ENCODE results near the gene MYO1D. TPM values are rescaled to one million over a fixed set of nuclear protein-coding genes. Genes with fewer than 3 reads are reported as not detected.

MYO1D gene
- total RNA-seq, 2 experiments from 2014 or later, result 0.09 to 0.89 TPM

DNA sequence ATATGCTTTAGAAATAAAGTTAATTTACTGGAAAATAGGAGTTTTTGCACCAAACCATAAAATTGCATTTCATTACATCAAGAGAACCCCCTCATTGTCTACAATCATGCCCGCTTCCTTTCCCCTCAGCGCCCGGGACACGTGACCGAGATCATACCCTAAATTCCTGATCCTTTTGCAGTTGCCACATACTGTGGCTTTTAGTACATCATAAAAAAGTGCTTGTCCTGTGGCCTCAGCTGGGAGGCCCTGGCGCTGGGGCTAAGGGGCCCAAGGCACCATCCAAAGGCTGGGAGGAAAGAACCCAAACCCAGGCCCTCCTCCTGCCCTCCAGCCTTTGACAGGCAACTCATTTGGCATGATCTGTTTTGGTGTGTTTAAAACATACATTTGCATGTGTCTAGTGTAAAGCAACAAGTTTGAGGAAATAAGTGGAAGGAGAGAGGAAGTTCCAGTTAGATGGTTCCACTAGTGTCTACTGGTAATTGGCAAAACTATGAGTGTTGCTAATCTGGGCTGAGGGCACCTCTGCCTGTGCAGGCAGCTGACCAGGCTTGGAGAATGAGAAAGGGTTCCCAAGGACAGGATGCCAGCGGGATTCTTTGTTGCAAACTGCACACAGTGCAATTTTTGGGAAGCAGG is 384.2 kb downstream of the MYO1D start:
- H4K20me1 ChIP-seq (ENCODE audit: insufficient read depth, low read length), result no peaks in the 10 kb centered on the region
- peaks cover 8% of the 10 kb centered on the region for H3K4me1 ChIP-seq (ENCODE audit: insufficient read depth, low read length, poor library complexity, severe bottlenecking)
- ChIA-PET CTCF (ENCODE audit: unreplicated experiment) (no interaction called here), POLR2A (interaction anchor here (0.6 kb wide), 1 partner anchor 271 kb away, joined by 3 read pairs; no protein-coding TSS in a partner anchor)
- TF ChIP-seq, protein P1, sequence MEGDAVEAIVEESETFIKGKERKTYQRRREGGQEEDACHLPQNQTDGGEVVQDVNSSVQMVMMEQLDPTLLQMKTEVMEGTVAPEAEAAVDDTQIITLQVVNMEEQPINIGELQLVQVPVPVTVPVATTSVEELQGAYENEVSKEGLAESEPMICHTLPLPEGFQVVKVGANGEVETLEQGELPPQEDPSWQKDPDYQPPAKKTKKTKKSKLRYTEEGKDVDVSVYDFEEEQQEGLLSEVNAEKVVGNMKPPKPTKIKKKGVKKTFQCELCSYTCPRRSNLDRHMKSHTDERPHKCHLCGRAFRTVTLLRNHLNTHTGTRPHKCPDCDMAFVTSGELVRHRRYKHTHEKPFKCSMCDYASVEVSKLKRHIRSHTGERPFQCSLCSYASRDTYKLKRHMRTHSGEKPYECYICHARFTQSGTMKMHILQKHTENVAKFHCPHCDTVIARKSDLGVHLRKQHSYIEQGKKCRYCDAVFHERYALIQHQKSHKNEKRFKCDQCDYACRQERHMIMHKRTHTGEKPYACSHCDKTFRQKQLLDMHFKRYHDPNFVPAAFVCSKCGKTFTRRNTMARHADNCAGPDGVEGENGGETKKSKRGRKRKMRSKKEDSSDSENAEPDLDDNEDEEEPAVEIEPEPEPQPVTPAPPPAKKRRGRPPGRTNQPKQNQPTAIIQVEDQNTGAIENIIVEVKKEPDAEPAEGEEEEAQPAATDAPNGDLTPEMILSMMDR (conservative IDR thresholded peaks at IDR 0.05; ENCODE audit: low read length), result no peak
- TF ChIP-seq EZH2phosphoT487 (IDR thresholded peaks at IDR 0.05; ENCODE audit: borderline replicate concordance, low read depth, low read length), result no peak
- intact Hi-C loops (cut with micrococcal nuclease; ENCODE audit: unreplicated experiment), result no loop called here
- no peak for DNase-seq (ENCODE audit: low spot score)
- no peak overlapping the region for H2AFZ ChIP-seq (ENCODE audit: low read length)
- BruUV-seq (replicated peaks), result no TSS peak
- H3K36me3 ChIP-seq (ENCODE audit: insufficient read depth, low read length), result no peaks in the 10 kb centered on the region
- H3K9me2 ChIP-seq (ENCODE audit: insufficient read depth, low read length), result no peaks in the 10 kb centered on the region
- H3K27ac ChIP-seq (ENCODE audit: low read depth, low read length, poor library complexity, severe bottlenecking), result no peak overlapping the region
- no peaks in the 10 kb centered on the region for H3K9me3 ChIP-seq (ENCODE audit: low read length)
- no peaks in the 10 kb centered on the region for H3K79me2 ChIP-seq (ENCODE audit: insufficient read depth, low read depth, low read length)
- H3K4me2 ChIP-seq (ENCODE audit: low read length), result no peak overlapping the region
- no peak overlapping the region for H3K4me3 ChIP-seq (ENCODE audit: low read depth, low read length, poor library complexity, severe bottlenecking)

DNA sequence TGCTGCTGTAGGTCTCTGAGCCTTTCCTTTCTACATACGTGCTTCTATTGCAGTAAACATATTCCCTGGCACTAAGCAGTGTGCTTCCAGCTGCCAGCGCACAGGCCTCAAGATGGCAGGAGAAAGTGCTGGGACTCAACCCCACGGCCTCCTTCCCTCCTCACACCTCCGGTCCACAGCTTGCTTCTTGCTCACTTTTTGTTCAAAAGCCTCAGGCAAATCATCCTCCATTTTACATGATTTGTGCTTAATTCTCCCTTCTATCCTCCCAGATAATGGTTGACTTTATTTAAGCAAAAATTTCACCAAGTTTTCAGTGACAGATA is 384.7 kb downstream of the MYO1D start:
- ChIA-PET CTCF (ENCODE audit: unreplicated experiment) (no interaction called here), POLR2A (no interaction called here)
- Histone ChIP-seq H4K20me1 (ENCODE audit: insufficient read depth, low read length) (no peaks in the 10 kb centered on the region), H2AFZ (ENCODE audit: low read length) (no peak overlapping the region), H3K4me1 (ENCODE audit: insufficient read depth, low read length, poor library complexity, severe bottlenecking) (peaks cover 8% of the 10 kb centered on the region), H3K27ac (ENCODE audit: low read depth, low read length, poor library complexity, severe bottlenecking) (no peak overlapping the region), H3K36me3 (ENCODE audit: insufficient read depth, low read length) (no peaks in the 10 kb centered on the region), H3K4me2 (ENCODE audit: low read length) (no peak overlapping the region), H3K9me2 (ENCODE audit: insufficient read depth, low read length) (no peaks in the 10 kb centered on the region), H3K9me3 (ENCODE audit: low read length) (no peaks in the 10 kb centered on the region), H3K79me2 (ENCODE audit: insufficient read depth, low read depth, low read length) (no peaks in the 10 kb centered on the region), H3K4me3 (ENCODE audit: low read depth, low read length, poor library complexity, severe bottlenecking) (no peak overlapping the region)
- TF ChIP-seq, protein P1 (conservative IDR thresholded peaks at IDR 0.05; ENCODE audit: low read length), result no peak
- no peak for TF ChIP-seq EZH2phosphoT487 (IDR thresholded peaks at IDR 0.05; ENCODE audit: borderline replicate concordance, low read depth, low read length)
- intact Hi-C loops (cut with micrococcal nuclease; ENCODE audit: unreplicated experiment), result no loop called here
- no peak for DNase-seq (ENCODE audit: low spot score)
- BruUV-seq (replicated peaks), result no TSS peak

DNA sequence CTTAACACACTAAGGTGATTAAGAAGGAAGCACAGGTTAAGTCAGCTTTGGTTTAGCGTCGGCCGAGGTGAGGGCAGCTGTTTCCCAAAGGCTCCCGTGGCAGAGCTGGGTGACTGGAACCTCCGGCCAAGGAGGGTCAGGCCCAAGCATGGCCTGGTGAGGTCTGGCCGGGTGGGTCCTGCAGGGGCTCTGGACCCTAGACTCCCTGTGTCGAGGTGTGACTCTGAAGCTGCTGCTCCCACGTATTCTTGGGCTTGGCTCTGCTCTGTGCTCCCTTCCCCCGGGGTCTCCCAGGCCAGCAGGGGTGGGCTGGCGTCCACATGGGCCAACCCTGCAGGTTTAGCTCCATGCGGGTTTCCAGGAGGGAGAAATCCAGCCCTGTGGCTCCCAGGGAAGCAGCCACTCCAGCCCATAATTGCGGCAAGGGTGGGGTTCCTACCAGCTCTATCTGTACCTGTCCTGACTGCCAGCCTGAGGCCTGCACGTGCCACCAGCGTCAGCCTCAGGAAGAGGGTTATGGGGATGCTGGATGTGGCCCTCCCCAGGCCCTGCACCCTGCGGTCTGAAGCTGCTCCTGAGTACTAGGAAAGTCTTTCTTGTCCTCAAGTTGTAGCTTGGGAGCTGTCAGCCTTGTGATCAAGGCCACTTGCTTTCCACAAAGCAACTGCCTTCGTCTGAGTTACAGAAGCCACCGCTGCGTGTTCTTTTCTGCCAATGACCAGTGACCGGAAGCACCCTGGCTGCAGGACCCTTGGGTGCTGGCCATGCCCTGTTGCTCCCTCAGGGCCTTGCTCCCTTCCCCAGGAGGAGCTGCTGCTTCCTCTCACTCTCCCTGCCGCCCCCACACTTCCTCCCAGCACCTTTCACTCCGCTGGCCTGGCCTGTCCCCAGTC is 385.3 kb downstream of the MYO1D start:
- Histone ChIP-seq H3K9me3 (ENCODE audit: low read length) (no peaks in the 10 kb centered on the region), H3K4me3 (ENCODE audit: low read depth, low read length, poor library complexity, severe bottlenecking) (no peak overlapping the region), H3K9me2 (ENCODE audit: insufficient read depth, low read length) (no peaks in the 10 kb centered on the region), H4K20me1 (ENCODE audit: insufficient read depth, low read length) (no peaks in the 10 kb centered on the region), H2AFZ (ENCODE audit: low read length) (no peak overlapping the region), H3K36me3 (ENCODE audit: insufficient read depth, low read length) (no peaks in the 10 kb centered on the region), H3K79me2 (ENCODE audit: insufficient read depth, low read depth, low read length) (no peaks in the 10 kb centered on the region), H3K27ac (ENCODE audit: low read depth, low read length, poor library complexity, severe bottlenecking) (no peak overlapping the region), H3K4me1 (ENCODE audit: insufficient read depth, low read length, poor library complexity, severe bottlenecking) (peaks cover 8% of the 10 kb centered on the region), H3K4me2 (ENCODE audit: low read length) (no peak overlapping the region)
- ChIA-PET CTCF (ENCODE audit: unreplicated experiment) (no interaction called here), POLR2A (interaction anchor here (0.5 kb wide), 1 partner anchor 32 kb away, joined by 7 read pairs; no protein-coding TSS in a partner anchor)
- intact Hi-C loops (cut with micrococcal nuclease; ENCODE audit: unreplicated experiment), result no loop called here
- TF ChIP-seq, protein P1 (conservative IDR thresholded peaks at IDR 0.05; ENCODE audit: low read length), result no peak
- TF ChIP-seq EZH2phosphoT487 (IDR thresholded peaks at IDR 0.05; ENCODE audit: borderline replicate concordance, low read depth, low read length), result no peak
- DNase-seq (ENCODE audit: low spot score), result no peak
- BruUV-seq (replicated peaks), result no TSS peak
